Activated CD4-positive, CD25-positive, alpha-beta regulatory T cell treated with anti-CD3 and anti-CD28 coated beads, Interleukin-2, amount 50 U/mL, for 16 hours (primary cell): ENCODE results near the gene DHX16.

Source experiments
- DNase-seq: peaks from one replicate; pipeline ENCODE4 v3.0.0-alpha.2; 2020; ENCODE audit warnings: low read depth, low spot score

The DHX16 gene

GRCh38 chr6:30603961-30604360 lies 68.8 kb downstream of the DHX16 start:
- DNase-seq, result no peak
